ENCODE data around the gene GLI2.

Gene GLI2

DNA sequence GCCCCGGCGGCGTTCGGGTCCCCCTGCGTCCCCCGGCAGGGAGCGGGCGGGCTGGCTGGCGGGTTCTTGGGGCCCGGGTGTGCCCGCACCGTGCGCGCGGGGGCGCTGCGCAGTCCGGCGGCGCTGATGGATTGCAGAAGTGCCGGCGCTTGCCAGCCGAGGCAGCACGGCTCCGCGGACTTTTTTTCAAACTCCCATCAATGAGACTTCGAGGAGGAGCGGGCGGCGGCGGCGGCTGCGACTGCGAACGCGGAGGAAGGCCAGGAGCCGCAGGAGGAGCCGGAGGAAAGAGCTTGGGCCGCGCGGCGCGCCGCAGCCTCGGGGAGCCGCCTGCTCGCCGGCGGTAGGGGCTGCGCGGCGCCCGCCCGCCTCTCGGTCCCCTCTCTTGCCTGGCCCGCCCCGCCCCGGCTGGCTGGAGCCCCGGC is at the start of gene GLI2:
Gene GLI2, plus strand, starts transcription at position 123 of the 425 bp plus-strand sequence. CDS start 61,453 bp downstream, outside the sequence.
- DNase-seq = peak; percentile 54

DNA sequence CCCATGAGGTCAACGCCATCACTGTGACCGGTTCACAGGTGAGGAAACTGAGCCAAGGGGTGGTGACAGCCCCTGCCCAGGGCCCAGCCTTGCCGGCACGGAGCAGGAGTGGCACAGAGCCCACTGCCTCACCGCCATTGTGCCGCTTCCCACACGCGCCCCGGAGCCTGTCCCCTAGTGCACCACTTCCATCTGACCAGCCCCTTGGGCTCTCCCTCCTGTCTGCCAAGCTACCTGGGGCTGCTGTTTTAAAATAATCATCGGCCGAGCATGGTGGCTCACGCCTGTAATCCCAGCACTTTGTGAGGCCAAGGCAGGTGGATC is 49.7 kb upstream of the GLI2 start:
- DNase-seq = no peak

DNA sequence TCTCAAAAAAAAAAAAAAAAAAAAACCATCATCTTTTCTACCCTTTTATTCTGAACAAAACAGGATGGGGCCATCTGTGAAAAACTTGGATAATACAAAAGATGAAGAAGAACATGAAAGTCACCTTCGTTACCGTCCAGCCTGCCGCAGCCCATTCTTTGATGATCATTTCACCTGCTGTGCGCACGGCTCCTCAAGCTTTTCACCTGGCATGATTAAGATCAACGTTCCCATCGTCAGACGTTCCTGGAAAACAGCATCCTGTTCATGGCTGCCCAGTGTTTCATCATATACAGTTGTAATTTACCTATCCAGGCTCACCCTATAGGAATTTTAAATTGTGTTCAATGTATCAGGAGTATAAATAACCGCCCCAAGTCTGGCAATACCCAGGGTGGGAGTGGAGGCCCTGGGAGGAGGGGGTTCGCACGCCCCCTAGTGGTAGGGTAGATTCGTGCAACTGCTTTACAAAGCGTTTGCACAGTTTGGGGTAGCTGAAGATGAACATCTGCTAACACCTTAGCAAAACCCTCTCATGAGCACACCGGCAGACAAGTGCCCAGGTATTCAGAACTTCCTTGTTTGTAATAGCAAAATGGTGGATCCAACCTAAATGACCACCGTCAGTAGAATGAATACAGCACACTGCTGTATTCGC is 49.0 kb upstream of the GLI2 start:
- DNase-seq = no peak

DNA sequence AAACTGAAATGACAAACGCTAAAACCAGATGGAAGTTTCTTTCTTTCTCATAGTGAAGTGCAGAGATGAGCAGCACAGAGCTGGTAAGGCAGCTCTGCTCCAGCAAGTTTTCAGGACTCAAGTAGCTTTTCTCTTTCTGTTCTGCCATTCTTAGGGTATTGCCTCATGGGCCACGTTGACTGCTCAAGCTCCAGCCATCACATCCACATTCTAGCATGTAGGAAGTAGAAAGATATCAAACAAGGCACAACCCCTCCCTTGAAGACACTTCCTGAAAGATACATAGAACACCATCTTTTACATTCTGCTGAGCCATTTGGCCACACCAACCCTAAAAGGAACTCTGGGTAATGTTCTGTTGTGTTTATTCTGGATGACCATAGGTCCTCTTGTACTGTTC is 48.5 kb upstream of the GLI2 start:
- no peak for DNase-seq

DNA sequence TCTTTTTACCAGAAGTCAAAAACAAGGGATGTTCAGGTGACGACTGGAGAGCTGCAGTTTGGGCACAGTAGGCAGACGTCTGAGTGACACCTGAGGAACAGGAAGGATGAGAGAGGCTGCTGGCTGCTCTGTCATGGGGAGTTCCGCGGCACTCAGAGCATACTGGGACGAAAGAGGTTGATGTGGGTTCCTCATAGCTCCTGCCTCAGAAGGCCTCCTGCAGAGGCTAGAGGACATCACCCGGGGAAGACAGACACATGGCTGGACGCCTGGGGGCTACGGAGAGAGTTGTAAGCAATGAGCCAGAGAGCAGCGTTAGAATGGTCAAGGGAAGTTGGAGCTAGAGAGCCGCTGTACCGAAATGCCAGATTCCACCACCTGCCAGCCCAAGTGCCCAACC is 45.1 kb upstream of the GLI2 start:
- DNase-seq = no peak

DNA sequence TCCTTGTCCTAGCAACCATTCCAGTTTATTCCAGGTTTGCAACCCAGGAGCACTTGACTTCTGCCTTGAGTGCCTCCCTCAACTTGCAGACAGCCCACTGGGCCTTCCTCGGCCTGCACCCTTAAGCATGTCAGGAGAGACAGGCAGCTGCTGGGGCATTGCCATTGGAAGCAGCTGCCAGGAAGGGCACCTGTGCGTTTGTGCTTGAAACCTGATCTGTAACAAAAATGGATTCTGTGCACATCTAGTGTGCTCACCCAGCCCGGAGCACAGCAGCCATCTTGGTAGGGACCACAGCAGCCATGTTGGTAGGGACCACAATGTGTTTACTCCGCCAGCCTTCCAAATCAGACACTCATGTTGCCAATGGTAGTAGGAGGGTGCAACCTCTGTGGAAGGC is 44.3 kb upstream of the GLI2 start:
- no peak for DNase-seq

DNA sequence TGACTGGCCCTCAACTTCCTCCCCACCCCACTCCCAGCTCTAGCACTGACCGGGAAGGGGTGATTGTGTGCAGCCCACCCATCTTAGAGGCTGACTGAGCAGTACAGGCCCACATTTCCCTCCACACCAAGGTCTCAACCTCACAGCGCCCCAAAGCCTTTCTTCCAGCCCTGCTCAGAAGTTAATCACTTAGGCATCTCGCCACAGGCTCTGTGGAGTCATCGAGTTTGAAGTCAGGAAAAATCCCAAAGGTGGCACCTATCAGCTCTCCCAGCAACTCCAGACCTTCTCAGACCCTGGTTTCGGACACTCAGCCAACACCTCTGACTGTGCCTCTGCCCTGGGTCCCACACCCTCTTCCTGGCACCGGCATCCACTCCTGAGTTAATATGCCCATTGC is 43.0 kb upstream of the GLI2 start:
- no peak for DNase-seq

DNA sequence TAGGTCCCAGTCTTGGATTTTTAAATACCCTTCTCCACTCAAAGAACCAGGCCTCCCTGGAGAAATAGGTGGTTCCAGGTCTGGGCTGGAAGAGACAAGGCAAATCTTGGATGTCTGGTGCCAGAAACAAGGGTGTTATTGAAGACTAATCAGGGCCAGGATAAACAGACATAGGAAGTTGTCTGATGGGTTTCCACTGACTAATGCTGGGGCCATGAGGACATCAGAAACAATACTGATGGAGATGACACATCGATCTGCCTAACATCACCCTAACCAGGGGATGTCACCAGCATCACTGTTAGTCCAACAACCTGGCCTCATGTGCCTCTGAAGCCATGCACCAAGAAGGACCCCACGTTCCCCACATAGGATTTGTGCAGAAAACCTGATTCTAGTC is 42.5 kb upstream of the GLI2 start:
- no peak for DNase-seq

DNA sequence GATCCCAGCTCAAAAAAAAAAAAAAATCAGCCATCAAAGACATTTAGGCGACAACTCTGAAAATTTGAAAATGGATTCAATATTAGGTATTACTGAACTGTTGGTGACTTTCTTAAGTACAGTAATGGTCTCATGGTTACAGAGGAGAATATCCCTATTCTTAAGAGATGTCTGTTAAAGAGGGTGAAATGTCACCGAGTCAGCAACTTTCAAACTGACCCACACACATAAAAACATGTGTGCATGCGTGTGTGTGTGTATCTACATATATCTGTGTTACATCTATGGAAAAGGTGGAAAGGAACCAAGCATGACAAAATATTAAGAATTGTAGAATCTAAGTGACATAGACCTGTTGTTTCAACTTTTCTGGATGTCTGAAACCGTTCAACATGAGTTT is 41.6 kb upstream of the GLI2 start:
- no peak for DNase-seq

DNA sequence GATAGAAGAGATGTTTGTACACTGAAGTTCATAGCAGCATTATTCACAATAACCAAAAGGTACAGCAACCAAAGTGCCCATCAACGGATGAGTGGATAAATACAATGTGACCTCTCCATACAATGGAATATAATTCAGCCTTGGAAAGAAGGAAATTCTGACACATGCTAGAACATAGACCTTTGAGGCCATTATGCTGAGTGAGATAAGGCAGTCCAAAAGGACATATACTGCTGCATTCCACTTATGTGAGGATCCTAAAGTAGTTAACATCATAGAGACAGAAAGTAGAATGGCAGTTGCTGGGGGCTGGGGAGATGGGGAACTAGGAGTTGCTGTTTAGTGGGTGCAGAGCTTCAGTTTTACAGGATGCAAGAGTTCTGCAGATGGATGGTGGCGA is 38.2 kb upstream of the GLI2 start:
- DNase-seq = no peak

DNA sequence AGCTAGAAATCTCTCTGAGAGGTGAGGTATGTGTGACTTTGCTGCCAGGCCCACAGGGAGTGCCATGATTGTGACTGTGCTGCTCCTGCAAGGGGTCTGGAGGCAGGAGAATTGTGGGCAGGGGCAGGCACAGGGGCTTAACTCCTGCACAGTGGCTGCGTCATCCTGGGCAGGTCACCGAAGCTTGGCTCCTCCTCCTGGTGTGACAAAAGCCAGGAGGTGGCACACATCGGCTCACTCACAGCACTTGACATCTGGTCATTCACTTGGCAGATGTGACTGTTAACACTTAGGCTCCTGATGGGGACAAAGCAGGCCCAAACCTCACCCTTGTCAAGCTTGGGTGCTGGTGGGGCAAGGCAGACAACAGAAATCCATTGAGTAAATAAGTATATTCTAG is 36.4 kb upstream of the GLI2 start:
- DNase-seq = no peak

DNA sequence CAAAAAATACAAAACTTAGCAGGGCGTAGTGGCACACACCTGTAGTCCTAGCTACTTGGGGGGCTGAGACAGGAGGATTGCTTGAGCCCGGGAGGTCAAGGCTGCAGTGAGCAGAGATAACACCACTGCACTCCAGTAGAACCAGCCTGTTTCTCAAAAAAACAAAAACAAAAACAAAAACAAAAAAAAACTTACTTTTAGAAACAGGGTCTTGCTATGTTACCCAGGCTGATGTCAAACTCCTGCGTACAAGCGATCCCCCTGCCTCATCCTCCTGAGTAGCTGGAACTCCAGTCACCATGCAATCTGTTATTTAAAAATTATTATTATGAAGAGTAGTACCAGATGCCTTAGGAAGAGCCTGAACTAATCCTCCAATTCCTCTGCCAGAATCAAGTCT is 35.0 kb upstream of the GLI2 start:
- DNase-seq = no peak

DNA sequence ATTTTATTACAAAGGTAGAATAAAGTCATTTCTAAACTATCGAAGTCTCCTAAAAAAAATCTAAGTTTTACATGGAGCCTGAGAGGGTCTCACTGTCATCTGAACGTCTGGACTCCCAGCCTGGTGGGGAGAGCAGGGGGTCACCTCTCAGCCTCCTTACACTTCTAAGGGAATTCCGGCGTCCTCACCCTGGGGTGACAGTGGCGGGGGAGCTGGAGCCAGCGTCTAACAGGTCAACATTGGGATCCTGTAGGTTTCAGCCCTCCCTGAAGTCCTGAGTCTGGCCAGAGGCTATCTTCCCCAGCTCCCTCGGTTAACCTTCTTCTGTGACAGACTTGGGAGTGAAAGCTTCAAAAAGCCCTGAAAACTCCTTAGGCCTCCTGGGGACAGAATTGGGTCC is 34.6 kb upstream of the GLI2 start:
- DNase-seq = no peak

DNA sequence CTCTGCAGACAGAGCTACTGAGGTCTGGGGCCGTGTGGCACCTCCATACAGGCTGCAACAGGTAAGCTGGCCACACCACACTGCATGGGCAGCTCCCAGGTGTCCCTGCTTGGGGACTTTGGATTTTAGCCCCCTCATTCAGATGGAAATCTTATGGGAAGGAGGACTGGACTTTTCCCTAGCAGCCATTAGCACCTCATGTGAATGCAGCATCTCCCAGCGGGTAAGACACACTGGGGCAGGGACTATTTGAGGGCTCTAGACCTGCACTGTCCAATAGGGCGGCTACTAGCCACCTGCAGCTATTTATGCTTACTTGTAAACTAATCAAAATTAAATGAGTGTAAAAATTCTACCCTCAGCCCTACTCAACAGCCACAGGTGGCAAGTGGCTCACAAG is 34.2 kb upstream of the GLI2 start:
- DNase-seq = no peak

DNA sequence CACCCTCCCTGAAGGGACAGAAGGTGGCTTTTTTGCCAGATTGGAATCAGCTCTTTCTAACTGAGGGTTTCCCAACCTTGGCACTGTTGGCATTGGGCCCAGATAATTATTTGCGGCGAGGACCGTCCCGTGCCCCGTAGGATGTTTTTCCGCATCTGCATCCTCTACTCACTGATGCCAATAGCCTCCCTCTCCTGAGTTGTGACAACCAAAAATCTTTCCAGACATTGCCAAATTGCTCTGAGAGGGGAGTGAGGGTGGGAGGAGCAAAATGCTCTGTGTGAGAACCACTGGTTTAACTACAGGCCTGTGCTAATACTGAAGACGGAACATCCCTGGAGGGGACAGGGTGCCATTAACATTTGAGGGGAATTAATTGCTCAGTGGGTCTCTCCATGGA is 33.6 kb upstream of the GLI2 start:
- DNase-seq = no peak

DNA sequence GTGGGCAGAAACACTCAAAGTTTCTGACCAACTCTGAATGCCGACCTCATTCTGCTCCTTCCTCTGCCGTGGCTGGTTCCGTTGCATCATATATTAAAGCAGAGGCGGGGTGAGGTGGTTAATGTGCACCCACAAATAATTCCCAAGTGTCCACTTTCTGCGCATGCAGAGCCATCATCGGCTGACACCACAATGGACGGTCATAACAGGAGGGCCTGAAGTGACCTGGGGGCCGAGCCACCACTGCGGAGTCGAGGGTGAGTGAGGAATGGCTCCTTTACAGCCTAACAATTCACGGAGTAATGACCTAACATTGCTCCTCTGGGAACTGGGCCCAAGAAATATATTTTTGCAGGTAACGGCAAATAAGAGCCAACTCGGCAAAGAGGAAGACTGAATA is 32.9 kb upstream of the GLI2 start:
- no peak for DNase-seq

DNA sequence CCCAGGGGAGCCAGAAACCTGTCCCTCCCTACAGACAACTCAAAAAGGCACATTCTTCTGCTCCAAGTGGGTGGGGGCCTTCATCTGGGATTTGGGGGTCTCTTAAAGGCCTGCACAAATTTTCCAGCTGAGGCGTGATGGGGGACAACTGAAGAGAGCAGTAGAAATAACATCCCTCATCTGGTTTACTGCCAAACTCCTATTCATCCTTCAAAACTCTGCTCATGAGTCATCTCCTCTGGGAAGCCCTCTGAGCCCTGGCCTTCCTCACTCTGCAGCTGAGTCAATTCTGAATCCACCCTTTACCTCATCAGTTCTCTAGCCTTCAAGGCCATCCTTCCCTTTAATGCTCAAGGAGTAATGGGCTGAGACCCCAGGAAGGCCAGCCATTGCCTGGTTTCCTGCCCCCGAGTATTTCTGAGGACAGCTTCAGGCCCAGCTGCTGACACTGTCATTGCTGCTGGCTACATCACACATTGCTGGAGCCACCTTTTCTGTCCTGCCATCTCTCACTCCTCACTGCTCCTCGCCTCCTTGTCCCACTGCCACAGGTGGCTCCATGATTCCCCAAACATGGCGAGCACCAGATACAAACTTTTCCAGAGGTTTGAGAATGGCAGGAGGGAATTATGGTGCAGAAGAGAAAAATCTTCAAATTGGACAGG is 32.2 kb upstream of the GLI2 start:
- DNase-seq = no peak

DNA sequence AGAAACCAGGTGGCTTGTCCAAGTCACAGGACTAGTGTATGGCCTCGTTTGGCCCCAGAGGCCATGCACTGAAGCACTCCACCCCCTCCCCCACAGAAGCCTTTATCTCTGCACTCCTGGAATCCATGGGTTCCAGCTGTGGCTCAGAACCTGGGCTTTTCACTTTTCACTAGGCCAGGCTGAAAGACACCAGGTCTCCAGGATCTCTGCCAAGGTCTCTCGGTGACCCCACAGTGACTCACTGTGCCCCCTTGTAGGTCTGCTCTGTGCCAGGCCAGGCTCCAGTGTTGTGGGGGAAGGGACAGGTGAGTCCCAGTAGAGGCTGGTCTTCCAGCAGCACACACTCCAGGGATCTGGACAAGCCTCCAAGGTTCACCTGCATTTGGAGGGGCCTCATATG is 31.0 kb upstream of the GLI2 start:
- DNase-seq = peak; percentile 25

DNA sequence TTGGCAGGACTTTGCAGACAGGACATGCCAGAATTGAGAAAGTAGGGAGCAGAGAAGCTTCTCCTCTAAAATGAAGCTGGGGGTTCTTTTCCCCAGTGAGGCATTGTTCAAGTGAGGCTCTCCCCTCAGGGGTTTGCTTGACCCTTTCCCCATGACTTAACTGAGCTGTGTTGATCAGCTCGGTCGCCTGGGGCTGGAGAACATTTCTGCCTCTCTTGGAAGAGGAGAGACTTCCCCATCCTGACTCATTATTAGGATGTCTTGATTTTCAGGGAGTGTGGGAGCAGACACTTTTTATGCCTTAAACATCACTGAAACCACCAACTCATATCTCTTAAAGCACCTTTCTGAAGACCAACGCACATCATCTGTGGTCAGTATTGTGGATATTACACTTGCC is 27.9 kb upstream of the GLI2 start:
- DNase-seq = peak; percentile 36

DNA sequence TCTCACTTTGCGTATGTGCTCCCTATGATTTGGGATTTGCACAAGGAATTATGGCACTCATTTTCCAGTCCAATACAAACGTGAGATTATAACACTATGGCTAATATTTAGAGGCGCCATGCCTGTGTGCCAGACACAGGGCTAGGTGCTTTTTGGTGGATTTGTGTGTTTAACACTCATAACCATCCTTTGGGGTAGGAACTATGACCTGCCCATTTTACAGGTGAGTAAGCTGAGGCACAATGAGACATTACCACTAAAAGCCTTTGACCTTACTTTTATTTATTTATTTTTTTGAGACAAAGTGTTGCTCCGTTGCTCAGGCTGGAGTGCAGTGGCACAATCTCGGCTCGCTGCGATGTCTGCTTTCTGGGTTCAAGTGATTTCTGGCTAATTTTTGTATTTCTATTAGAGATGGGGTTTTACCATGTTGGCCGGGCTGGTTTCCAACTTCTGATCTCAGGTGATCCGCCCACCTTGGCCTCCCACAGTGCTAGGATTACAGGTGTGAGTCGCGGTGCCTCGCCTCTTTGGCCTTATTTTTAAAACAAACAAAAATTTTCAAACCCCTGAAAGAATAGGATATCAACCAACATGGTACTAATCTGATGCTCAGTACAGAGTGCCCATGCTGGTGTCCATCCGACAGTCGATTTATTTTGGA is 26.6 kb upstream of the GLI2 start:
- DNase-seq = peak; percentile 5

DNA sequence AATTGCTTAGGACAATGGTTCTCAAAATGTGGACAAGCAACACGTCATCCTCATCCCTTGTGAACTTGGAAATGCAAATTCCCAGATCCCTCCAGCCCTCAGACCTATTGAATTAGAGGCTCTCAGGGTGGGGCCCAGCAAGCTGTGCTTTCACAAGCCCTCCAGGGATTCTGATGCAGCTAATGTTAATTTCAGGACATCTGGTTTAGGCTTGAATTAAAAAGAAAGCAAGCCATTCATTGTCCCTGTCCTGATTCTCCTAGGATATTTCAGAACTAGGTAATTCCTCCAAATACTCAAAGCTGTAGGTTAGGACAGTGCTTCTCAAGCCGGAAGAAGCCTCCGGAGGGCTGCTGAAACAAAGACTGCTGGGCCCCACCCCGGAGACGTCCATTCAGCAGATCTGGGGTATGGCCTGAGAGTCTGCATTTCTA is 26.0 kb upstream of the GLI2 start:
- DNase-seq = peak; percentile 13

DNA sequence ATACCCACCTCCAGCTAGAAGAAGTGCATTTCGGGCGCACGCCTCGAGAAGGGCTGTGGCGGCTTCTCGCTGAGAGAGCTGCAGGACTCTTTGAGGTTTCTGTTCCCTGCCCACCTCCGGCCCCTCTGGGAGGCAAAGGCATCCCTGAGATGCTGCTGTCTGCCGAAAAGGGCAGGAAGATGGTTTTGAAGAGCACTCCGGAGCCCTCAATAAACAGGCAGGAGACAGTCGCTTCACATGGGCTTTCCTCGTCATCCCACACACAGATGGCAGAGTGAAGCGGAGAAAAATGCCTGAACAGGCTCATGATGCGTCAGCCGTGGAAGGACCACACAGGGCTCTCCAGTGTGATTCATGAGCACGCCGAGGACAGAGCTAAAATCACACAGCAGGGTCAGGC is 25.4 kb upstream of the GLI2 start:
- DNase-seq = peak; percentile 39

DNA sequence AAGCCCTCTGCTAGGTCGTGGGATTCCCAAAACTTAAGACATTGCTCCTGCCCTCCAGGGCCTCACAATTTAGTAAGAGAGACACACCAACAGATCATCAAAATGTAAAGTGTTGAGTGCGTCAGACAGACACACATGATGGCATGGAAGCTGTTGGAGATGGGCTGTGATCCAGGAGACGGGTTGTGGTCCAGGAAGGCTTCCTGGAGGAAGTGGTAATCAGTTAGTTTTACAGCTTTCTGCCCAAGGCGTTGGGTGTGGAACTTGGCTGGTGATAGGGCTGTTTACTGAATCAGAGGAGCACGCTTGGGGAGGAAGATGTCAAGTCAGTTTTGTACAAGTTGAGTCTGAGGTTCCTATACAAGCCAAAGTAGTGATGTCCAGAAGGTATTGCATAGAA is 24.0 kb upstream of the GLI2 start:
- peak; percentile 13 for DNase-seq

DNA sequence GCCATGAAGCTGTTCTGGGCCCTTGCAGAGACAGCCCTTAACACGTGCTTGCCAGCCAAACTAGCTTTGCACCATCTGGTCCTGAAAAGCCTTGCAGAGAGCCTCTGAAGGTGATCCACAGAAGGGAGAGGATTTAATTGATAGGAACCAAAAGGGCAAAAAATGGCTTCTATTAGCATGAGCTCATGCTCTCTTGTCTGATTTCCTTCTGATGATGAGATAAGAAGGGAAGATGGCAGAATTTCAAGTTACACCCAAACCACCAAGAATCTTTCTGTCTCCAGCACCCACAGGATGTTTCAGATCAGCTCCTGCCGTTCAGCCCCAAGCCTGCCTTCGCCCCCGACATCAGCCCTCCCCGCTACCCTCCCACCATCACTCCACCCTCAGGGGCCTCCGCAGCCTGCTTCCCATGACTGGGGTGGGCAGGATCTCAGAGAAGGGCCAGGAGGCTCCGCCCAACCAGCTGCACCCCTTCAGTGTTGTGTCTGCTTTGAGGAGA is 23.4 kb upstream of the GLI2 start:
- peak; percentile 43 for DNase-seq
